HepG2 (cell line): ENCODE results near the gene JTB. TPM values are rescaled to one million over a fixed set of nuclear protein-coding genes. Genes with fewer than 3 reads are reported as not detected.
A peak's percentile ranks its signal among the peaks of the same experiment; 100 is the strongest.

Experiments
- AFF4 ChIP-seq: sonication (generic); formaldehyde crosslinking; IDR thresholded peaks from 2 replicates; pipeline ENCODE4 v1.4.0; 2020; ENCODE audit warnings: missing genetic modification reagents
- CTCF ChIP-seq: sonication (generic); formaldehyde crosslinking; IDR thresholded peaks from 2 replicates; pipeline ENCODE4 v1.5.0; 2020; ENCODE audit warnings: mild to moderate bottlenecking, missing genetic modification reagents, moderate library complexity
- MXD3 ChIP-seq: IDR thresholded peaks from 2 replicates; pipeline ENCODE4 v1.6.1; 2016; ENCODE audit warnings: mild to moderate bottlenecking, missing biosample characterization, missing genetic modification reagents
- U2AF1 ChIP-seq: fragments of 200-400 bp; formaldehyde crosslinking; optimal IDR thresholded peaks from 2 replicates; pipeline ENCODE3; 2017; ENCODE audit warnings: mild to moderate bottlenecking, low read depth, low read length
- ZBTB46 ChIP-seq: sonication (generic); formaldehyde crosslinking; IDR thresholded peaks from 2 replicates; pipeline ENCODE4 v1.4.0; 2020; ENCODE audit warnings: mild to moderate bottlenecking, missing genetic modification reagents, borderline replicate concordance
- ZMAT3 ChIP-seq: sonication (generic); formaldehyde crosslinking; conservative IDR thresholded peaks from 2 replicates; pipeline ENCODE4 v1.7.0; 2021; ENCODE audit warnings: missing genetic modification reagents
- ZNF207 ChIP-seq: fragments of 450-650 bp; IDR thresholded peaks from 2 replicates; pipeline ENCODE4 v1.6.1; 2016; ENCODE audit warnings: antibody characterized with exemption, borderline replicate concordance
- ZNF737 ChIP-seq: sonication (generic); formaldehyde crosslinking; IDR thresholded peaks from 2 replicates; pipeline ENCODE4 v1.5.0; 2020; ENCODE audit warnings: missing genetic modification reagents, mild to moderate bottlenecking, borderline replicate concordance
- ZNF850 ChIP-seq: sonication (generic); formaldehyde crosslinking; conservative IDR thresholded peaks from 2 replicates; pipeline ENCODE4 v1.9.0; 2021; ENCODE audit warnings: mild to moderate bottlenecking, missing genetic modification reagents
- polyA plus RNA-seq, 8 experiments: library from polyadenylated mRNA; depleted of rRNA in 3 of 8; stranded (reverse) in 7 of 8; unstranded in 1 of 8; fragments of >200 nt; fragmentation: Illumina TruSeq in 4 of 8; extraction: Trizol in 4 of 8; gene quantifications; 2 replicates each; pipeline versions ENCODE4 v1.2.1 to v1.2.3, GENCODE V29; 2011 to 2016; ENCODE audit warnings: low read depth in 4 of 8, missing spikeins in 1 of 8, mixed read lengths in 1 of 8; ENCODE audit not compliant: insufficient read depth in 1 of 8
- total RNA-seq, 5 experiments: library from RNA; depleted of rRNA; stranded (reverse); fragments of >200 nt; fragmentation: Illumina TruSeq; extraction: Trizol; gene quantifications; 2 replicates each; pipeline ENCODE4 v1.2.3, GENCODE V29; 2016; ENCODE audit warnings: low read depth in 1 of 5
- TF ChIP-seq, protein P1 (sequence below): fragments of 450-650 bp; IDR thresholded peaks from 2 replicates; pipeline ENCODE4 v1.6.1; 2017

Gene JTB
- total and polyA plus RNA-seq, 2 of the 13 experiments (the other 11 are each of a cell fraction or from before 2014, with no cell fraction given), result 96.7 to 99.2 TPM

GRCh38 chr1:153945795-153946621, 31.5 kb downstream of the JTB start (continued):
- TF ChIP-seq AFF4 (no peak), ZNF207 (no peak), MXD3 (no peak), CTCF (CRISPR knock-in tag) (peak; percentile 13), ZBTB46 (no peak), ZNF850 (no peak), ZNF737 (CRISPR knock-in tag) (no peak), U2AF1 (no peak), ZMAT3 (CRISPR knock-in tag) (no peak)
- TF ChIP-seq, protein P1, sequence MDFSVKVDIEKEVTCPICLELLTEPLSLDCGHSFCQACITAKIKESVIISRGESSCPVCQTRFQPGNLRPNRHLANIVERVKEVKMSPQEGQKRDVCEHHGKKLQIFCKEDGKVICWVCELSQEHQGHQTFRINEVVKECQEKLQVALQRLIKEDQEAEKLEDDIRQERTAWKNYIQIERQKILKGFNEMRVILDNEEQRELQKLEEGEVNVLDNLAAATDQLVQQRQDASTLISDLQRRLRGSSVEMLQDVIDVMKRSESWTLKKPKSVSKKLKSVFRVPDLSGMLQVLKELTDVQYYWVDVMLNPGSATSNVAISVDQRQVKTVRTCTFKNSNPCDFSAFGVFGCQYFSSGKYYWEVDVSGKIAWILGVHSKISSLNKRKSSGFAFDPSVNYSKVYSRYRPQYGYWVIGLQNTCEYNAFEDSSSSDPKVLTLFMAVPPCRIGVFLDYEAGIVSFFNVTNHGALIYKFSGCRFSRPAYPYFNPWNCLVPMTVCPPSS, result no peak
